GM06990 (cell line): ENCODE data around the gene SERPINA7.

Experiments
- DNase-seq: peaks from one replicate; pipeline ENCODE4 v3.0.0-alpha.2; 2011; ENCODE audit not compliant: insufficient read length; ENCODE audit errors: extremely low read depth
- H3K27me3 ChIP-seq: replicated peaks from 2 replicates; pipeline ENCODE4 v1.6.0; 2011; ENCODE audit warnings: low read length; ENCODE audit not compliant: control insufficient read depth, insufficient read depth
- H3K36me3 ChIP-seq: 2 replicates; pipeline ENCODE4 v1.5.1; 2011; ENCODE audit warnings: low read length; ENCODE audit not compliant: control insufficient read depth, insufficient read depth
- H3K4me3 ChIP-seq: replicated peaks from 2 replicates; pipeline ENCODE4 v1.5.1; 2011; ENCODE audit warnings: low read depth, mild to moderate bottlenecking, control low read depth, low read length
- CTCF ChIP-seq: IDR thresholded peaks from 2 replicates; pipeline ENCODE4 v1.5.1; 2011; ENCODE audit warnings: low read length, control low read depth, mild to moderate bottlenecking, inconsistent platforms; ENCODE audit not compliant: insufficient read depth, poor library complexity, severe bottlenecking

Gene SERPINA7

GRCh38 chrX:106039920-106040319 lies 1.4 kb upstream of the SERPINA7 start:
- no peak overlapping the region for H3K4me3 ChIP-seq
- no peak for DNase-seq
- no peaks in the 10 kb centered on the region for H3K36me3 ChIP-seq
- no peaks in the 10 kb centered on the region for H3K27me3 ChIP-seq
- peak; percentile 37 for TF ChIP-seq CTCF

- Histone ChIP-seq H3K27me3 (no peaks in the 10 kb centered on the region), H3K4me3 (no peak overlapping the region), H3K36me3 (no peaks in the 10 kb centered on the region)
- DNase-seq: no peak
- TF ChIP-seq CTCF: no peak
Observed at GRCh38 chrX:106037835-106038473, 573 bp downstream of the SERPINA7 start.

GRCh38 chrX:106036716-106037115 lies 1.8 kb downstream of the SERPINA7 start:
- H3K27me3 ChIP-seq: no peaks in the 10 kb centered on the region
- DNase-seq: no peak
- H3K4me3 ChIP-seq: no peak overlapping the region
- H3K36me3 ChIP-seq: no peaks in the 10 kb centered on the region
- no peak for TF ChIP-seq CTCF

- DNase-seq: no peak
- peak; percentile 36 for TF ChIP-seq CTCF
- H3K4me3 ChIP-seq: no peak overlapping the region
- no peaks in the 10 kb centered on the region for H3K27me3 ChIP-seq
- no peaks in the 10 kb centered on the region for H3K36me3 ChIP-seq
Observed at GRCh38 chrX:106035064-106035463, 3.5 kb downstream of the SERPINA7 start.

GRCh38 chrX:106023947-106024346 lies 14.6 kb downstream of the SERPINA7 start:
- Histone ChIP-seq H3K27me3 (no peaks in the 10 kb centered on the region; the same call in 1 of the 2 replicates), H3K4me3 (no peak overlapping the region), H3K36me3 (no peaks in the 10 kb centered on the region)
- no peak for DNase-seq
- TF ChIP-seq CTCF: no peak

GRCh38 chrX:106022238-106022637 lies 16.3 kb downstream of the SERPINA7 start:
- H3K27me3 ChIP-seq: no peaks in the 10 kb centered on the region; the same call in 1 of the 2 replicates
- DNase-seq: no peak
- no peak for TF ChIP-seq CTCF
- H3K4me3 ChIP-seq: no peak overlapping the region
- H3K36me3 ChIP-seq: no peaks in the 10 kb centered on the region
